NCI-H82 (cell line): ENCODE measurements around the gene CEP170.
"Not testable (repeated sequence)": the region's sequence is repeated elsewhere in the genome, so short reads cannot be mapped to it uniquely, and the experiment has no call there.

ENCODE experiments used
- DNase-seq: peaks from one replicate; lab custom pipeline; 2025; lab: John Stamatoyannopoulos, UW

The CEP170 gene

DNA sequence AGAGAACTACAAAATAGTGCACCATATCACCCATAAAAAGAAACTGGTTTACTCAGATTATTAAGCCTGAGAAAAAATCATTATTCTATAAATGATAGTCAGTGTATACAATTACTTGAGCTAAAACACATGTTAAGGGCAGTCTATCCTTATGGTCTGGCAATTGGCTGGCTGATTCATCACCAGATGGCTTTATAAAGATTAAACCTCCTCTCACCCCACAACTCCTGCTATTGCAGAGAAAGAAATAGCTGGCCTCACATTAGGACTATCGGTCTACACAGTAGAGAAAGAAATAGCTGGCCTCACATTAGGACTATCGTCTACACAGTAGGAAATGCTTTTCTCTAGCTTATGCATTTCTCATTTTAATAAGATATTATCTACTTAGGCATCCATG is 21.2 kb downstream of the CEP170 start:
- peak; percentile 29 for DNase-seq

DNA sequence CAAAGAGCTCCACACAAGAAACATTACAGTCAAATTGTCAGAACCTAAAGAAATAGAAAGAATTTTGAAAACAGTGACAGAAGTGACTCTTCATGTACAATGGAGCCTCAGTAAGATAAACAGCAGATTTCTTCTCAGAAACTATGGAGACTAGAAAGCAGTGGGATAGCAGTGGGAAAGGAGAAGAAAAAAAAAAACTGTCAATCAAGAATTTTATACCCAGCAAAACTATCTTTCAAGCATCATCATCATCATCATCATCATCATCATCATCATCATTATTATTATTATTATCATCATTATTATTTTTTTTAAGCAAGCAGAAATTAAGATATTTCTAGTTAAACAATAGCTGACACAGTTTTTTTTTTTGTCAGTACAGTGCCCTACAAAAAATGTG is 24.2 kb downstream of the CEP170 start:
- DNase-seq = peak; percentile 41

DNA sequence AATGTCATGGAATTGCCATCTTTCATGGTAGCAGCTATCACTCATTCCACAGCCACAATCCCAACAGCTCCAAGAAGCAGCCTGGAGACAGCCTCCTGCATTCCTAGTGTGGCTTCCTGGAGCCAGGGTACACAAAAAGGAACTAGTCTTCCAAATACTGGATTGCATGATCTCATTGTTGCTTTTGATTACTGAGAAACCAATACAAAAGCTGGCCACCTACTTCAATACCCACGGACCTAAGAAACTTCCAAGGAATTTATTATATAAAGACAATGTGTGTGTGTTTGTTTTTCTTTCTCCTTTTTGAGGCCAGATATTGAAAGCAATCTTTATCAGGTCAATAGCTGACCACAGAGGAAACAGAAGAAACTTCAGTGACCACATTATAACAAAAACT is 25.6 kb downstream of the CEP170 start:
- no peak for DNase-seq

DNA sequence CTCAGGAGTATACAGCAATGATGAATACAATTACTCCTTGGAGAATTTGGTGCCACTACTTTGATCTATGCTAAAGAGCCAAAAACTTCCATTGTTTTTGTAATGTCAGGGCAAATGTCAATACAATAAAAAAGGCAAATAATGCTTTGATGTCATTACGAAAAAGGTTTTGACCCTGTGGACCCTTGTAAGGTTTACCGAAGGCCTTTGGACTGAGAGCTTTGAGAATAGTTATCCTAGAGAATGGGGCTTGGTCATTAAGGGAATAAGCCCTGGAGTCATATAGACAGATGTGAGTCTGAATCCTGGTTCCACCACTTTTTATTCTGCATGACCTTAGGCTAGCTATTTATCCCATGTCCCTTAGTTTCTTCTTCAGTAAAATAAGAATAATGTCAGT is 27.5 kb downstream of the CEP170 start:
- DNase-seq = no peak

DNA sequence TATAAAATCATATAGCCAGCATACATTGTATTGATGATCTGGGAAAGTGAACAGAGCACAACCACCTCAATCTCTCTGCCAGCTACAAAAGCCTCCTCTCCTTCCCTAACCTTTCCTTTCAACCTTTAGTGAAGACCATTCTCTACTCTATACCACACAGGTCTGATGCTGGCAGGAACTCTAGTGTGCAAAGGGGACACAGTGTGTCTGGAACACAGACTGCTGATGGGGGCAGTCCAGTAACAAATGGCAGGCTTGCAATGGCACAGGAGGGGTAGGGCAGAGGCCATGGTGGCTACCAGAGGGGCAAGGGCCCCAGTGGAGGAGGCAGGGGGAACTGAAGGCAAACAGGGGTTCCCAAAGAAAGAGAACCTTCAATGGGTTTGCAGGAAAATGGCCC is 37.0 kb downstream of the CEP170 start:
- DNase-seq = no peak

DNA sequence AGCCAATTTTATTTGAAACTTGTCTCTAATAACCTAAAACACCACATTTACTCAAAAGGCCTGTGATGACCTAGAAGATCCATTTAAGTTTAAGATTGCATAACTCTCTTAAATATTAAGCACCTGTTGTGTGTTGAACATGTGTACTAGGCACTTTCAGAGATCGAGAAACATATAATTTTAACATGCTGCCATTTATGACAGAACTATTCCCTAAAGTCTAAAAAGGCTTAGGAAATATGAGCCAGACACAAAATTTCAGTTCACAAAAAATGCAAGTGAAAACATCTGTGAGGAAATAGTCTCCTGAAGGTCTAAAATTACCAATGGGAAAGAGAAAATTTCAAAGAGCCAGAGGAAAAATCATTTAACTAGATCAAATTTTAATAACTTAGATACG is 37.7 kb downstream of the CEP170 start:
- no peak for DNase-seq

DNA sequence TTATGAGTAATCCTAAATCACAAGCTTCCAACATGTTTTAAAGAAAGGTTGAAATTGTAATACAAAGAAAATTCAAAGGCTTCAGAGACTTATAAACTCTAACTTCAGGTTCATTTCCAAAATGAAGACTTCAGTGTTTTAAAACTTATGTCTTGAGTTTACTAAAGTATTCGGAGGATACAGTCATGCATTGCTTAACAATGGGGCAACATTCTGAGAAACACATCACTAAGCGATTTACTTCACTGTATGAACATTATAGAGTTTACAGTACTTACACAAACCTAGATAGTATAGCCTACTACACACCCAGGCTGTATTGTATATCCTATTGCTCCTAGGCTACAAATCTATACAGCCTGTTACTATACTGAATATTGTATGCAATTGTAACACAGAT is 38.3 kb downstream of the CEP170 start:
- no peak for DNase-seq

DNA sequence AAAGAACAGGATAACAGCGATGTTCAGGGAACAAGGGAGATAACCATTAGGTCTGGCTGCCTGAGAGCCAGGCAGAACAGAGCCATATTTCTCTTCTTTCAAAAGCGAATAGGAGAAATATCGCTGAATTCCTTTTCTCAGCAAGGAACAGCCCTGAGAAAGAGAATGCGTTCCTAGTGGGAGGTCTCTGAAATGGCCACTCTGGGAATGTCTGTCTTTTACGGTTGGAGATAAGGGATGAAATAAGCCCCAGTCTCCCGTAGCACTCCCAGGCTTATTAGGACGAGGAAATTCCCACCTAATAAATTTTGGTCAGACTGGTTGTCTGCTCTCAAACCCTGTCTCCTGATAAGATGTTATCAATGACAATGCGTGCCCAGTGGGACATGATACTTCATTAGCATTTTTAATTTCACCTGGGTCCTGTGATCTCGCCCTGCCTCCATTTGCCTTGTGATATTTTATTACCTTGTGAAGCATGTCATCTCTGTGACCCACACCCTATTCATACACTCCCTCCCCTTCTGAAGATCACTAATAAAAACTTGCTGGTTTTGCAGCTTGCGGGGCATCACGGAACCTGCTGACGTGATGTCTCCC is 39.7 kb downstream of the CEP170 start:
- DNase-seq = peak; percentile 7

DNA sequence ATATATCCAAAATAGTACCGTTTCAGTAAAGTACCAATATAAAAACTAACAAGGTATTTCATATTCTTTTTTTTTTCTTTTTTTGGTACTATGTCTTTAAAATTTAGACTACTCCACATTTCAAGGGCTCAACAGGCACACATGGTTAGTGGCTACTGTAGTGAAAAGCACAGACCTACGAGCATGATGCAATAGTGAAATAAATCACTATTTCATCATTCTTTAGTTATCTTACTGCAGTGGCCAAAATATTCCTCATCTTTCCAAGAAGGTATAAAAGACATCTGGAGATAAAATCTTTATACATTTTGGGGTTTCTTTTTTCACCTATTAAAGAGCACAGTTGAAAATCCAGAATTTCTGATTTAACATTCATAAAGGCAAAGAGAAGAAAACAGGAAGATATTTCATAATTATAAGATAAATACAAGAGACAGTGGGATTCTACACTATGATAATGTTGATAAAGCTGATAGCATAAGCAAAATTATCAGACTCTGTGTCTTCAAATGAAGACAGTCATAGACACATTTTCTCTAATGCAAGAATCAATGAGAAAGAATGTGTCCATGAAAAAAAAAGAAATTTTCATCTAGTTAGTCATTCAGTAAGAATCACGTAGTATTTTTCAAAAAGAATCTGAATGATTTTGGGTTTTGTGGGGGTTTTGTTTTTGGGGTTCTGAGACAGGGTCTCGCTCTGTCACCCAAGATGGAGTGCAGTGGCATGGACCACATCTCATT is 41.9 kb downstream of the CEP170 start:
- no peak for DNase-seq

DNA sequence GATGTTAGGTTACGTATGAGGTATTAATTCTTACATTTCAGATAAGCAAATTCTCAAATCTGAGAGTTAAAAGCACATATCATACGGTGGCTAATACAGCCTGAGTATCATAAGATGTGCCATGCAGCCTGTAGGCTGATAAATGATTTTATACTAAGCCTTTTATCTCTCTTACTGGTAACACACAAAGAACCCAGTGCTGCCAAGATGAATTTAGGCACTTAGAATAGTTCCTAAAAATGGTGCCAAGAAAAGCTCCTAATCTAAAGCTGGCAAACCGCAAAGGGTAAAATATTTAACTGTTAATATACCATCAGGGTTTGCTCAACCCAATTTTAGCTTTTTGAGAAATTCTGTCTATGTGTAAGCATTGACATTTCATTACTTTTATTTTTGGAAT is 43.1 kb downstream of the CEP170 start:
- not testable (repeated sequence) for DNase-seq

DNA sequence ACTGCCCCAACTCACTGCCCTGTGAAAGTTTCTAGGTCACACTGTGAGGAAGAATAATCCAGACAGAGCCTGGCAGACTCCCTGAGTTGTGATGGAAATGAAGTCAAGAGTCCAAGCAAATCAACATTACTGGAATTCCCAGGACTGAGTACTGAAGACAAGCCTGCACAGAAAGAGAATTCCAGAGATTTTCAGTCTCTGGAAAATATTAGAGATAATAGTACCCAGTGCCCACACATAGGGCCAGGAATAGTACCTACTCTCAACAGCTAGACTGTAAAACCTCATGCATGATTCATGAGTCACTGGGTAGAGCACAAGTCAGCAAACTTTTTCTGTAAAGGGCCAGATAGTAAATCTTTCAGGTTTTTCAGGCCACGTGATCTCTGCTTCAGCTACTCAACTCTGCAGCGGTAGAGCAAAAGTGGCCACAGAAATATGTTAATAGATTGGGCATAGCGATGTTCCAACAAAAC is 50.0 kb downstream of the CEP170 start:
- DNase-seq = not testable (repeated sequence)

DNA sequence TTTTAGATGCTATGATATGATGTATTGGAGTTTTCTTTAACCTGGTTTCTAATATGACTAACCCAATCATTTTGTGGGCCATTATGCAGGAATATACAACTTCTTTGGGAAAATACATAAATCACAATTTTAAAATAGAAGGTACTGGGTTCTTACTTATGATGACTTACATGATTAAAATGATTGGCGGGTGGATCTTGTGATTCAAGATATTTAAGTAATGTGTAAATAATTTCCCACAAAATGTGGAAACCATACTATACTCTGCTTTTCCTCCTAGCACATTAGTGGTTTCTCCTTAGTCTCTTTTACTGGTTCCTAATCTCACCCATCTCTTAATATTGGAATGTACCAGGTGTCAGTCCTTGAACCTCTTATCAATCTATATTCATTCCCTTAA is 50.7 kb downstream of the CEP170 start:
- DNase-seq = not testable (repeated sequence)

DNA sequence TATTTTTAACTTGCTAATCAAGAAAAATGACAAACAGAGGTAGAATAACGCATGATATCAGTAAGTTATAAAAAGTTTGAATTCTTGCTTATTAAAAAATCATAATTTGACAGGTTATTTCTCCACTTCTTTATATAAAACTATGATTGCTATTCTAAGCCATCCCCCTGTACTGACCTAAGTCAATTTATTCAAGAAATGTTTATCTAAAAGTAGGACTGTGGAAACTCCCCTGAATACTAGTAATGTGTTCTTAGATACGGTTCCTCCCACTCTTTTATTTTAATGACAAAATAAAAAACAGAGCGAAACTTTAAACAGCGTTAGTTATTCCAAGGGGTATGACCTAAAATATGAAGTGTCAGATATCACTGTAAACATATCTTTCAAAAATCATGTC is 51.9 kb downstream of the CEP170 start:
- DNase-seq = not testable (repeated sequence)

DNA sequence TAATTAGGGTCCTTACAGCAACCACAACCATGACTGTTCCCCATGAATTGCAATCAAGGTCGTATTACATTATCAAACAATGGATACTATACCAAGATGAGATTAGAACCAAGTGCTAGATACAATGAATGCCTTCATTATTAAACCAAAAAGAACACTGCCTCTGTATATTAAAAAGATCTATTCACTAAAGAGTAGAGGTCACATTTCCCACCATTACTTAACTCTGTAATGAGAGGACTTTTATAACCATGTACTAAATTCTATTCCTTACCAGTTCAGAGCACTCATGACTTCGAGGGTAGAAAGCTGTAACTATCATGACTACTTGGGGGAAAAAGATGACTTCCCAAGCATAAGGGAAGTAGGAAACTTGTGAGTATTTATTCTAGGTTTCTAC is 53.8 kb downstream of the CEP170 start:
- not testable (repeated sequence) for DNase-seq

DNA sequence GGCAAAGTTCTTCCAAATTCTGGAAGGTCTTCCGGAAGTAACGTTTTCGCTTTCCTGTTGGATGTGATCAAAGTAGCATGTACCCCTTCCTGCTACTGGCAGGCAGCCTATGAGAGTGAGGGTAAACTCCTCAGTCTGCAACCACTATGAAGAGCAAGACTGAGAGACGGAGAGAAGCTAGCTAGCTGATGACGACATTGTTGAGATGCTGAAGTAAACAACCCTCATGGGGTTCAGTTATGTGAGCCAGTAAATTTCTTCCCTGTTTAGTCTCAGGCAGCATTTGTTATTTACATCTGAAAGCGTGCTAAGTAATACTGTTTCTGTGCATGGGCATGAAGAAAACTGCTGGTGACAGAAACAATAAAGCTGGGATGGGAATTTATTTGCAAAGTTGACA is 57.6 kb downstream of the CEP170 start:
- not testable (repeated sequence) for DNase-seq

DNA sequence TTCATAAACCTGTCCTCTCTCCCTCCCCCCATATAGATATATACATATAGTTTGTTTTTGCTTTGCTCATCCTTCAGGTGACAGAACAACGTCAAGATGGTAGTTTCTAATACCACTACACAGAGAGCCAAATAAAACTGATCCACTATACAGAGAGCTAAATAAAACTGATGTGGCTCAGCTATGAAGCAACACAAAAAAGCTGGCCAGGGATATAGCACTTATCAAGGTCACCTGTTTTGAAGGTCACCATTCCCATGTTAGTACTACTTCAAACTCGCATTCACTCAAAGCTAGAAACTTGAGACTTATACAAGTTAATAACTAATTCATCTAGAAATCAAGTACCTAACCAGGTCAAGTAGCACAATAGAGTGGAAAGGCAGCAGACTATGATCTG is 61.8 kb downstream of the CEP170 start:
- not testable (repeated sequence) for DNase-seq

DNA sequence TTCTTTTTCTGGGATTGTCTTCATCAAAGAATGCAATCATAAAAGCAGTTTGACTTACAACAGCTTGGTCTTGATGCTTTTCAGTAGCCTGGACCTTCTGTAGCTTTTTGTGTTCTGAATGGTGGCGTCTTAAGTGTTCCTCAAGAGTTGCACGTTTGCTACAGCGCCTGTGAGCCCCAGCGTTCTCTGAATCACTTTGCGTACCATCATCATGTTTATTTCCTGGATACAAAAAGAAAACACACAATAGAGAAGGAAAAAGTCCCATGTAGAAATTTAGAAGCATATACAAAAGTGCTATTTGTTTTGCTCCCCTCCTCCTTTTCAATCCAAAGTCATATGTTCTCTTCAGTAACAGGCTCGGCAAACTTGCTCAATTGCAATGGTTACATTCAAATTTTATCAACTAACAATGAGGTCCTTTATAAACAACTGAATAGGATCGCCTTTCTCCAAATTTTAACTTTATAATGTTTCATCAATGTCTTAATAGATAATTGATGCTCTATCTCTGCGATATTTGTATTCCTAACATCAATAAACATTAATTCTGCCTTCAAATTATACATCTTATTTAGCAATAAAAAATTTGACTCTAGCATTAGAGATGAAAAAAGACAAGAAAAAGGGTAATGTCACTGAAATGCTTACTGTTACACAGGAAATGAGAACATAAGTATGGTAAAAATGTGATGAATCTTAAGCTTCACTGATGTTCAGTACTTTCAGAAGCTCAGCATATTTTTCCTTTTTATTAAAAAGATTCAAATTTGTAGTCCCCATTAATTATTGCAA is 68.7 kb downstream of the CEP170 start:
- DNase-seq = not testable (repeated sequence)

DNA sequence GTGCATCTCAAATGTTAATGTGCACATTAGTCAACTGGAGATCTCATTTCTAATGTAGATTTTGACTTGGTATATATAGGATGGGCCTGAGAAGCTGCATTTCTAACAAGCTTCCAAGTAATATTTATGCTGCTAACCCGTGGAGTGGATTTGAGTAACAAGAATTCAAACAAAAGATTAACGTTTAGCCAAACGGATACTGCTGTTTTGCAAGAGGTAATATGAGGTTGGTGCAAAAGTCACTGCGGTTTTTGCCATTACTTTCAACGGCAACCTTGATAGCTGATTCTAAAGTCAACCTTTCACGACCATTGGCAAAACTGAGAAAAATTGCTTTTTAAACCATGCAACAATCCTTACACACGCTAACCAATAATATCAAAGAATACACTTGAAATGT is 70.3 kb downstream of the CEP170 start:
- DNase-seq = not testable (repeated sequence)

DNA sequence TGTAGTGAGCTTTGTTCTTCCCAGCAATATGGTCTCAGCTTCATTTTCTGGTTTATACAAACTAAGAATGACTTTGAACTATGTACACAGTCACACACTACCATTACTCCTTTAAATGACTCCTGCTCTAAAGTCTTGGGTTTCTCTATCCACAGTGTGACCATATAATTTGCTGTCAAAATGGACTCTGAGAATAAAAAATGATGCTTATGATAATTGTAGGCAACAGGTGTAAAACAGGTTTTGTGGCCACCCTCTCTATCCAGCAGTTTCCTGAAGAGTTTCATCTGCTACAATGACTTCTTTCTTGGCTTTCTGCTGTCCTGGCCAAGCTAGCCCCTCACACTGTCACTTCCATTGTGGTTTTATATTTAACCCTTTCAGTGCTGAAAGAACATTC is 71.4 kb downstream of the CEP170 start:
- not testable (repeated sequence) for DNase-seq

DNA sequence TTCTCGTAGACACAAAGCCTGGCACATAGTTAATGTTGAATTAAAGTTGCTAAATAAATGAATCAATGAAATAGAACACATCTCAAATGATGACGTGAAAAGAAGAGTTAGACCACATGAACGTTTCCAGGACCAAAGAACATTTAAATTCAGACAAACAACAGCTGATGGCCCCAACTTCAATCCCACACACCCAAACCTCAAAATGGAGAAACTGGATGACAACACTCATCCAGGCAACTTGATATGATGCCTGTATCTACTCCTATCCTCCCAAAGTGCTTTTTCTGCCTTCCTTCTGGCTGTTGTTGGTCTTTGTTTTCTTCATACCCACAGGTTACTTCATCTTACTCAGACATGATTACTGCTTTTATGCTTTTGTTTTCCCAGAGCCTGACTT is 71.9 kb downstream of the CEP170 start:
- DNase-seq = not testable (repeated sequence)

DNA sequence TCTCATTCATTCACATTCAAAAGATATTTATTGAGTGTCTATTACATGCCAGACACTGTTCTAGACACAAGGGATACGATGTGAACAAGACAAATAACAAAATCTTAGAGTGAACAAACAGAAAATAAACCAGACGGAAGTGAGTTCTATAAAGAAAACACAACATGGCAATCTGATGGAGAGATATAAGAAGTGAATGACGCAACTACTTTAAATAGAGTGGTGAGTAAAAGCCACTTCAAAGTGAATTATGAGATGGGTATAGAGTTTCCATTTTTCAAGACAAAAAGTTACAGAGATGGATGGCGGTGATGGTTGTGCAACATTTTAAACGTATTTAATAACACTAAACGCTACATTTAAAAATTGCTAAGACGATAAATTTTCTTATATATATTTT is 75.4 kb downstream of the CEP170 start:
- no peak for DNase-seq

DNA sequence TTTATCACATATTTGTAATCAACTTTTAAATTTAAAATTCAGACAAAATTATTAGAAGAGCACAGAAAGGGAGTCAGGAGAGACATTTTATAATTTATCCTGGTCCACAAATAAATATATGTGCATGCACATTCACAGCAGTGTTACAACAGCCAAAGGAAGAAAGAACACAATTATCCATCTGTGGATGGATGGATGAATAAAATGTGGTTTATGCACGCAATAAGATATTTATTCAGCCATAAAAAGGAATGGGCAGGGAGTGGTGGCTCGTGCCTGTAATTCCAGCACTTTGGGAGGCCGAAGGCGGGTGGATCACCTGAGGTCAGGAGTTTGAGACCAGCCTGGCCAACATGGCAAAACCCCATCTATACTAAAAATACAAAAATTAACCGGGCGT is 77.3 kb downstream of the CEP170 start:
- DNase-seq = not testable (repeated sequence)
